ENCODE results near the gene GIT2.

Gene GIT2

GRCh38 chr12:109881752-109882151 lies 114.4 kb downstream of the GIT2 start:
- DNase-seq, result no peak

GRCh38 chr12:109880938-109881337 lies 115.2 kb downstream of the GIT2 start:
- DNase-seq, result no peak

DNA sequence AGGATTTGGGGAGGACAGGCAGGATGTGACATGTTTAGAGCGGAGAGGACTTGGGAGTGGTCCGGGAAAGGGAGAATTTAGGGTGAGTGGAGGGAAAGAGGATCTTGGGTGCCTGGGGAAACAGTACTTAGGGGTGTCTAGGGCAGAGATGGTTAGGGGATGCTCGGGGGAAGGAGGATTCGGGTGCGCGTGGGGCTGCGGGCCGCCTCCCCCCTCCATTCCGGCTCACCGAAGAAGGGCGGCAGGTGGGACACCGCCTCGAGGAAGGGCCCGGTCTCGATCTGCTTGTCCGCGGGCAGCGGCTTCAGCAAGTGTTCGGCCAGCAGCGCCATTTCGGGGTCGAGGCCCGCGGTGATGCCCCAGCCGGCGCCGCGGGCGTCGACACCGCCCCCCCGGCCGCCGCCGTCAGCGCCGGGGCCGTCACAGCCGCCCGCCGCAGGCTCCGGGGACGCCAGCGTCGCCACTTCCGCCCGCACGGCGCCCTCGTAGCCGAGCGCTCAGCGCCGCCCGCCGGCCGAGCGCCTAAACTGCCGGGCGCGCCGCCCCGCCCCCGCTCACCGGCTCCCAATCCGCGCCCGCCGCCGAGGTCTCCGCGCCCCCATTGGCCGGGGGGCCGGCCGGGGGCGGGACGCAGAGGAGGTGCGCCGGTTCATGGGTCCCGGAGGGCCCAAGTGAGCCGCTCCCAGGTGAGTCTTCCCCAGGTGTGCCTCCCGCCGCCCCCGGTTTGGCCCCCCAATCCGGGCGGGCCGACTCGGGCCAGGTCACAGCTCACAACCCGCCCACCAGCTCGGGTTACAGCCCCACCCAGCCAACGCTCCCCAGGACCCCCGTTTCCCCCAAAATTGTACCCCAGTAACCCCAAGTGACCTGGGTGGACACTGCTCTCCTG lies 115.9 kb downstream of the GIT2 start, which contains the start of gene GLTP:
GLTP (minus strand) TSS at position 499 of the 889 bp plus-strand sequence; CDS start at position 332, 167 bp downstream.
- peak; percentile 88 for DNase-seq
